CD4-positive, alpha-beta T cell treated with Interferon alpha-2 for 1 hour (primary cell): ENCODE results near the gene COL21A1.
"Not testable (repeated sequence)": the region's sequence is repeated elsewhere in the genome, so short reads cannot be mapped to it uniquely, and the experiment has no call there.

Experiments used
- DNase-seq, 2 donors: peaks; one replicate each; pipeline ENCODE4 v3.0.0-alpha.2; 2020 to 2022

COL21A1 gene

GRCh38 chr6:56043761-56044160 lies 203.6 kb downstream of the COL21A1 start:
- no peak for DNase-seq

GRCh38 chr6:56043076-56043475 lies 204.3 kb downstream of the COL21A1 start:
- DNase-seq: no peak

- no peak for DNase-seq
Measured at GRCh38 chr6:56041591-56041990, 205.8 kb downstream of the COL21A1 start.

GRCh38 chr6:56040889-56041301 lies 206.5 kb downstream of the COL21A1 start:
- no peak for DNase-seq

- DNase-seq: no peak
Measured at GRCh38 chr6:56040223-56040622, 207.2 kb downstream of the COL21A1 start.

GRCh38 chr6:56038764-56039163 lies 208.6 kb downstream of the COL21A1 start:
- no peak for DNase-seq

- no peak for DNase-seq
Measured at GRCh38 chr6:56037601-56038000, 209.8 kb downstream of the COL21A1 start.

- DNase-seq: no peak
Measured at GRCh38 chr6:56036916-56037600, 210.3 kb downstream of the COL21A1 start.

GRCh38 chr6:56033401-56033800 lies 214.0 kb downstream of the COL21A1 start:
- no peak for DNase-seq

DNA sequence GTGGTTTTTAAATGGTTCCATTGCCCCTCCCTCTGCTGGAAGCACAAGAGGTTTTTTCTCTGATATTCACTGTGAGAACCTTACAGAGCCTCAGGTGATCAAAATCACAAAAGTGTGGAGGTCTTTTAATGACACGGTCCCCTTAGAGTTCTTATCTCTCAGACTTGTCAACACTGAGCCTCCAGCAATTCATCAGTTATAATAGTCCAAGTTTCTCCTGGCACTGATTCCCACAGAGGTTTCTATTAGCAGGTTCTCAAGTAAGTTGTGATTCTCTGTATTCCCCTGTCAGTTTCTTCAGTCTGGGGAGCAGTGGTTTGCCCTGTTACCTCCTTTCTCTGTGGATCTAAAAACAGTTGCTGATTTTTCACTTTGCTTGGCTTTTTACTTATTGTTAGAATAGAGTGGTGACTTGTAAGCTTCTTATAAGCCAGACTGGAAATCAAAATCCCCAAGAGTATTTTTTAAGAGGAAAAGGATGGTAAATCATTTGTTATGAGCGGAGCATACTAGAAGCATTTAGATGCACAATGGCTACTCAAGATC lies 214.6 kb downstream of the COL21A1 start:
- no peak for DNase-seq

DNA sequence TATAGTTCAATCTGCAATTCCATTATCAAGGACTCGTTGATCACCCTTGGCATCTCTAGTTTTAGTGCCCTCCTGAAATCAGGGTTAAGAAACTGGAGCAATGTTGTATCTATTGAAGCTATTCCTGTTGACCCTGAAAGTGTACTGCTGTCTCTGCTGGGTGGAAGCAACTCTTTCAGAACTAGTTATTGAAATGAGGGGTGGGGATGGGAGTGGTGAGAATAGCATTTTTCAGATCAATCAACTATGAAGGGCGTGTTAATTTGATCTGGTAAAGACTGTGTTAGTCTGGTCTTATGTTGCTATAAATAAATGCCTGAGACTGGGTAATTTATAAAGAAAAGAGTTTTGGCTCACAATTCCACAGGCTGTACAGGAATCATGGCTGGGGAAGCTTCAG lies 219.5 kb downstream of the COL21A1 start:
- no peak for DNase-seq

GRCh38 chr6:56026455-56027180 lies 220.8 kb downstream of the COL21A1 start:
- DNase-seq: no peak

- no peak for DNase-seq
Measured at GRCh38 chr6:56025795-56026194, 221.6 kb downstream of the COL21A1 start.

DNA sequence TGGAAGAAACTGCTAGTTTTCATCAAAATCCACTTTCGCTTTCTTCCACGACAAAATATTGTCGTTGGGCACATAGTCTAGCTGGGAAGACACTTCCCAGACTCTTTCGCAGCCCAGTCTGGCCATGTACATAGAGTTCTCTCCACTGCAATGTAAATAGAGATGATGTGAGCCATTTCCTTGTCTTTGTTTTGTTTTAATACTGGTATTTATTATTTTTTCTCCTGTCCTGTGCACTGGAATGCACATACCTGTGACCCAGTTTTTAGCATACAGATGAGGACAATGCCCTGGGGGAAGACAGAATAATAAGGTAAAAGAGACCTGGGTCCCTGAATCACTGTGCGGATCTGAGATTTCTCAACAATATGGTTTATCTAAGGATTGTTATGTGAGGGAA lies 222.4 kb downstream of the COL21A1 start:
- DNase-seq: no peak

DNA sequence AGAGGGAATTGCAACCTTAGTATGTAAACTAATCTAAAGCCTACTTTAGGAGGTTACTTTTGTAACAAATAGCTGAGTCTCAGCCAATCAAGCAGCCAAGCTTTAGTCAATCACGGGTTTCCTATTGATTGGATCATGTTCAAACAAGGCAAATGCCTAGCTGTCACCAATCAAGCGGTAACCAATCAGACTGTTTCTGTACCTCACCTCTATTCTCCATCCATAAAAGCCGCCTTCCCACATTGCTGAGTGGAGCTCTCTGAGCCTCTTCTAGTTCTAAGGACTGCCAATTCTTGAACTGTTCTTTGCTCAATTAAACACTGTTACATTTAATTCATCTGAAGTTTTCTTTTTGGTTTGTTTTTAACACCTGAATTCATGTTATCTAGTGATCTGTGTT lies 223.6 kb downstream of the COL21A1 start:
- DNase-seq: no peak

- no peak for DNase-seq
Measured at GRCh38 chr6:56022678-56023077, 224.7 kb downstream of the COL21A1 start.

DNA sequence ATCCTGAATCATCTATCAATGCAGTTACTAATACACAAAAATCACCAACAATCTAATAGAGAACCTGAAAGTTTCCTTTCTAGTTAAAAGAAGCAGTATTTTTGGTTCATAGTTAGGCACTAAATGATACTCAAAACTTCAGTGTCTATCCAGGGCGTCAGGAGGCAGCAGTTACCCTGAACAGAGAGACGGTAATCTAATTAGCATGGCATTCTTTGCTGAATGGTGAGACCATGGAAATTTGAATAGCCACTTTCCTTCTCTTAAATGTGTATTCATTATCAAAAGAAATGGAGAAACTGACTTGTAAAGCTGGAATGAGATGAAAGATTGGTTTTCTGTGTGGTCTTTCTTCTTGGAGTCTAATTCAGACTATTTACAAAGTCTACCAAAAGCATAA lies 225.4 kb downstream of the COL21A1 start:
- no peak for DNase-seq

- no peak for DNase-seq
Measured at GRCh38 chr6:56019973-56020372, 227.4 kb downstream of the COL21A1 start.

GRCh38 chr6:56017198-56017597 lies 230.2 kb downstream of the COL21A1 start:
- DNase-seq: no peak

- DNase-seq: not testable (repeated sequence)
Measured at GRCh38 chr6:56014039-56014438, 233.3 kb downstream of the COL21A1 start.

- DNase-seq: no peak
Measured at GRCh38 chr6:56009636-56010035, 237.7 kb downstream of the COL21A1 start.
